ENCODE measurements around the gene NAA80. TPM values are rescaled to one million over a fixed set of nuclear protein-coding genes. Genes with fewer than 3 reads are reported as not detected.

Gene NAA80
- polyA plus RNA-seq, 1 of the 3 experiments (the other 2 are of a cell fraction) = 10.5 TPM

DNA sequence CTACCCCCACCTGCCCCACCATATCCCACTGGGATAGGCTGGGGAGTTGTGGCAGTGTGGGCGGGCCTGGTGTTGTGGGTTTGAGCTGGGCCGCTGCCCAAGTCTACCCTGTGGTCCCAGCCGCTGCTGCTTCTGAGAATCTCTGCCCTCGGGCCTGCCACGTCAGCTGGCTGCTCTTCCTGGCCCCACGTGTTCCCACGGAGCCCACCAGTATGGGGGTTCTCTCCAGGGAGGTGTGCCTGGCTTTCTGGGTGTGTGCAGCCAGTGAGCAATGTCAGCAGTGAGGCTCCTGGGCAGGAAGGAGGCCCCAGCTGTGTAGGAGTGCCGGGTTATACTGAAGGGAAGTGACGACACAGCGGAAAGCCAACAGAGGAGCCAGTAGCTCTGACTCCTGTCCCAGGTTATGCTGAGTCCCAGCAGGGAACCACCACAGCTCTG lies 52.7 kb downstream of the NAA80 start:
- peak overlapping the region; percentile 73 for H3K4me2 ChIP-seq
- TF ChIP-seq FOXM1 (IDR thresholded peaks at IDR 0.05; ENCODE audit: low read depth) (no peak), CHD2 (IDR thresholded peaks at IDR 0.05; ENCODE audit: low read length, partially characterized antibody) (no peak), RAD21 (IDR thresholded peaks at IDR 0.05; ENCODE audit: low read length) (no peak), GABPA (IDR thresholded peaks at IDR 0.05; ENCODE audit: low read depth) (peak; percentile 70)
- TF ChIP-seq, protein P1, sequence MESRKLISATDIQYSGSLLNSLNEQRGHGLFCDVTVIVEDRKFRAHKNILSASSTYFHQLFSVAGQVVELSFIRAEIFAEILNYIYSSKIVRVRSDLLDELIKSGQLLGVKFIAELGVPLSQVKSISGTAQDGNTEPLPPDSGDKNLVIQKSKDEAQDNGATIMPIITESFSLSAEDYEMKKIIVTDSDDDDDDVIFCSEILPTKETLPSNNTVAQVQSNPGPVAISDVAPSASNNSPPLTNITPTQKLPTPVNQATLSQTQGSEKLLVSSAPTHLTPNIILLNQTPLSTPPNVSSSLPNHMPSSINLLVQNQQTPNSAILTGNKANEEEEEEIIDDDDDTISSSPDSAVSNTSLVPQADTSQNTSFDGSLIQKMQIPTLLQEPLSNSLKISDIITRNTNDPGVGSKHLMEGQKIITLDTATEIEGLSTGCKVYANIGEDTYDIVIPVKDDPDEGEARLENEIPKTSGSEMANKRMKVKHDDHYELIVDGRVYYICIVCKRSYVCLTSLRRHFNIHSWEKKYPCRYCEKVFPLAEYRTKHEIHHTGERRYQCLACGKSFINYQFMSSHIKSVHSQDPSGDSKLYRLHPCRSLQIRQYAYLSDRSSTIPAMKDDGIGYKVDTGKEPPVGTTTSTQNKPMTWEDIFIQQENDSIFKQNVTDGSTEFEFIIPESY (IDR thresholded peaks at IDR 0.05; ENCODE audit: borderline replicate concordance, low read depth) = no peak
- H4K20me1 ChIP-seq (ENCODE audit: insufficient read depth) = peaks cover 91% of the 10 kb centered on the region
- peak overlapping the region; percentile 55; the same call in 1 of the 2 replicates for H3K9ac ChIP-seq
- H3K79me2 ChIP-seq (ENCODE audit: insufficient read depth) = peaks cover 100% of the 10 kb centered on the region
- peak overlapping the region; percentile 72 to 89 for H3K27ac ChIP-seq (ENCODE audit: low read depth in 2 of 2, low read length in 1 of 2)
- POLR2A ChIA-PET = interaction anchor here (1.0 to 1.5 kb wide), 4 partner anchors 11 to 65 kb away, joined by 3 to 4 read pairs (median 4); partner anchors contain the start of gene GNAI2
- H3K9me2 ChIP-seq = no peaks in the 10 kb centered on the region
- H3K4me1 ChIP-seq (ENCODE audit: control insufficient read depth in 1 of 2, insufficient read depth in 2 of 2, low read depth in 1 of 2, low read length in 1 of 2) = peaks cover 35 to 36% of the 10 kb centered on the region in 2 experiments; a peak in 3 of 4 replicates
- peak overlapping the region; percentile 46 to 57; a peak in 3 of 4 replicates for H3K4me3 ChIP-seq (ENCODE audit: low read depth in 2 of 2, low read length in 1 of 2)
- no peak overlapping the region for H2AFZ ChIP-seq (ENCODE audit: low read depth)
- H3F3A ChIP-seq (replicated peaks; ENCODE audit: insufficient read depth) = peaks cover 41% of the 10 kb centered on the region
- H3K36me3 ChIP-seq (replicated peaks in 1 of 2; ENCODE audit: control insufficient read depth in 1 of 2, insufficient read depth in 2 of 2, low read length in 1 of 2) = peaks cover 0 to 15% of the 10 kb centered on the region in 2 experiments
- CTCF ChIA-PET = interaction anchor here (0.6 to 61.6 kb wide), 30 partner anchors 12 to 370 kb away, joined by 3 to 1375 read pairs (median 5); partner anchors contain the start of genes GNAI2, GNAT1, IFRD2 and SLC38A3
- 23% methylated on average over 9 of the region's 10 CpGs for WGBS (ENCODE audit: low lambda C conversion rate)
- H3K9me3 ChIP-seq = no peaks in the 10 kb centered on the region
- H3K27me3 ChIP-seq (ENCODE audit: insufficient read depth) = no peaks in the 10 kb centered on the region
- peak; percentile 50 for DNase-seq

Other genes starting within 250 kb of the NAA80 start
- 113 and 168 TPM in 2 replicates for gene RBM5, start 210.5 kb downstream of the NAA80 start, polyA plus RNA-seq (2012; rRNA removed)
- 23.9 and 30.4 TPM in 2 replicates for gene SEMA3F, start 144.1 kb downstream of the NAA80 start, polyA plus RNA-seq (2012; rRNA removed)
- not detected in 2 replicates for gene GNAT1, start 107.8 kb downstream of the NAA80 start, polyA plus RNA-seq (2012; rRNA removed)
- 0.84 and 0.89 TPM in 2 replicates for gene SLC38A3, start 94.1 kb downstream of the NAA80 start, polyA plus RNA-seq (2012; rRNA removed)
- gene GNAI2, start 63.2 kb downstream of the NAA80 start, polyA plus RNA-seq (2012; rRNA removed) = 641 and 649 TPM in 2 replicates
- 12.4 and 14.9 TPM in 2 replicates for gene SEMA3B, start 30.3 kb downstream of the NAA80 start, polyA plus RNA-seq (2012; rRNA removed)
- 0.03 TPM in 1 of 2 replicates, not detected in the other for gene LSMEM2, start 20.3 kb downstream of the NAA80 start, polyA plus RNA-seq (2012; rRNA removed)
- 52.4 and 73.2 TPM in 2 replicates for gene IFRD2, start 7.0 kb downstream of the NAA80 start, polyA plus RNA-seq (2012; rRNA removed)
- 7.8 and 8.4 TPM in 2 replicates for gene HYAL3, start within 50 bp of the NAA80 start, polyA plus RNA-seq (2012; rRNA removed)
- gene HYAL1, start 4.2 kb upstream of the NAA80 start, polyA plus RNA-seq (2012; rRNA removed) = 0.30 and 0.49 TPM in 2 replicates
- gene HYAL2, start 23.3 kb upstream of the NAA80 start, polyA plus RNA-seq (2012; rRNA removed) = 135 and 151 TPM in 2 replicates
- 58.7 and 79.3 TPM in 2 replicates for gene TUSC2, start 28.8 kb upstream of the NAA80 start, polyA plus RNA-seq (2012; rRNA removed)
- gene RASSF1, start 41.4 kb upstream of the NAA80 start, polyA plus RNA-seq (2012; rRNA removed) = 28.1 and 32.3 TPM in 2 replicates
- gene ZMYND10, start 46.3 kb upstream of the NAA80 start, polyA plus RNA-seq (2012; rRNA removed) = 0.83 and 0.95 TPM in 2 replicates
- 43.6 and 56.2 TPM in 2 replicates for gene NPRL2, start 51.4 kb upstream of the NAA80 start, polyA plus RNA-seq (2012; rRNA removed)
- gene CYB561D2, start 51.5 kb upstream of the NAA80 start, polyA plus RNA-seq (2012; rRNA removed) = 40.7 and 46.5 TPM in 2 replicates
- 47.8 and 49.2 TPM in 2 replicates for gene TMEM115, start 60.1 kb upstream of the NAA80 start, polyA plus RNA-seq (2012; rRNA removed)
- 1.1 and 2.8 TPM in 2 replicates for gene CACNA2D2, start 204.2 kb upstream of the NAA80 start, polyA plus RNA-seq (2012; rRNA removed)

Measured in SK-N-SH (cell line).